Gastrocnemius medialis (tissue), 4 donors: ENCODE measurements around the gene TCEA2. TPM values are rescaled to one million over a fixed set of nuclear protein-coding genes. Genes with fewer than 3 reads are reported as not detected.

Source experiments
- ATAC-seq, 2 donors: fragments of 150-250 bp; one replicate each; pipeline ENCODE4 v1.9.1; 2016
- DNase-seq, 2 donors: peaks; one replicate each; pipeline ENCODE4 v3.0.0-alpha.2; 2019
- H3K27ac ChIP-seq, 4 donors: fragments of 200-600 bp; sonication (generic); 1 replicate in 1 of 4; 2 replicates in 3 of 4; pipeline ENCODE4 v1.5.1; 2016 to 2018; ENCODE audit warnings: mild to moderate bottlenecking in 2 of 4, moderate library complexity in 1 of 4
- H3K27me3 ChIP-seq, 3 donors: fragments of 200-600 bp; sonication (generic) in 2 of 3; 1 replicate in 1 of 3; 2 replicates in 2 of 3; pipeline versions ENCODE4 v1.5.1 to v1.6.0; 2016 to 2019; ENCODE audit warnings: mild to moderate bottlenecking in 1 of 3, moderate library complexity in 1 of 3
- H3K36me3 ChIP-seq, 2 donors: fragments of 200-600 bp; sonication (generic) in 1 of 2; one replicate each; pipeline ENCODE4 v1.5.1; 2017 to 2018
- H3K4me1 ChIP-seq, 2 donors: fragments of 200-600 bp; sonication (generic) in 1 of 2; one replicate each; pipeline ENCODE4 v1.5.1; 2016 to 2017; ENCODE audit warnings: mild to moderate bottlenecking in 2 of 2
- H3K4me3 ChIP-seq, 4 donors: fragments of 200-600 bp; sonication (generic) in 3 of 4; 1 replicate in 1 of 4; 2 replicates in 3 of 4; pipeline ENCODE4 v1.5.1; 2016 to 2019; ENCODE audit warnings: mild to moderate bottlenecking in 2 of 4
- H3K9me3 ChIP-seq, 3 donors: fragments of 200-600 bp; sonication (generic) in 2 of 3; 1 replicate in 1 of 3; 2 replicates in 2 of 3; pipeline ENCODE4 v1.5.1; 2016 to 2019
- POLR2A ChIP-seq, 2 donors: fragments of 450-650 bp; IDR thresholded peaks; one replicate each; pipeline ENCODE4 v1.6.1; 2017; ENCODE audit warnings: antibody characterized with exemption in 2 of 2, mild to moderate bottlenecking in 2 of 2, moderate library complexity in 2 of 2
- in situ Hi-C, 4 donors: fragments of 200-750 bp; cut with MboI; loops; one replicate each; pipeline versions ENCODE4 v1.15.0 to v1.8.0; 2017; ENCODE audit warnings: low sequenced_read_pairs in 4 of 4
- intact Hi-C: fragments of 100-400 bp; cut with DNase I; formaldehyde crosslinking; loops from one replicate; pipeline ENCODE4 v1.15.1; 2023; ENCODE audit warnings: low total_unique reads
- total RNA-seq, 4 donors: library from RNA; depleted of rRNA; stranded (reverse); fragments of >200 nt; gene quantifications; one replicate each; pipeline versions ENCODE4 v1.1.0 to v1.2.3, GENCODE V29; 2016
- TF ChIP-seq, protein P1 (sequence below), 5 experiments: fragments of 450-650 bp in 3 of 5; fragments of 200-600 bp in 2 of 5; sonication (generic) in 2 of 5; IDR thresholded peaks in 4 of 5; conservative IDR thresholded peaks in 1 of 5; 1 replicate in 4 of 5; 2 replicates in 1 of 5; pipeline ENCODE4 v1.5.1; 2016 to 2019; ENCODE audit warnings: antibody characterized with exemption in 5 of 5, mild to moderate bottlenecking in 3 of 5, moderate library complexity in 3 of 5

The TCEA2 gene
- total RNA-seq, 4 donors from 2014 or later, result 8.4 to 21.0 (median 8.8) TPM

DNA sequence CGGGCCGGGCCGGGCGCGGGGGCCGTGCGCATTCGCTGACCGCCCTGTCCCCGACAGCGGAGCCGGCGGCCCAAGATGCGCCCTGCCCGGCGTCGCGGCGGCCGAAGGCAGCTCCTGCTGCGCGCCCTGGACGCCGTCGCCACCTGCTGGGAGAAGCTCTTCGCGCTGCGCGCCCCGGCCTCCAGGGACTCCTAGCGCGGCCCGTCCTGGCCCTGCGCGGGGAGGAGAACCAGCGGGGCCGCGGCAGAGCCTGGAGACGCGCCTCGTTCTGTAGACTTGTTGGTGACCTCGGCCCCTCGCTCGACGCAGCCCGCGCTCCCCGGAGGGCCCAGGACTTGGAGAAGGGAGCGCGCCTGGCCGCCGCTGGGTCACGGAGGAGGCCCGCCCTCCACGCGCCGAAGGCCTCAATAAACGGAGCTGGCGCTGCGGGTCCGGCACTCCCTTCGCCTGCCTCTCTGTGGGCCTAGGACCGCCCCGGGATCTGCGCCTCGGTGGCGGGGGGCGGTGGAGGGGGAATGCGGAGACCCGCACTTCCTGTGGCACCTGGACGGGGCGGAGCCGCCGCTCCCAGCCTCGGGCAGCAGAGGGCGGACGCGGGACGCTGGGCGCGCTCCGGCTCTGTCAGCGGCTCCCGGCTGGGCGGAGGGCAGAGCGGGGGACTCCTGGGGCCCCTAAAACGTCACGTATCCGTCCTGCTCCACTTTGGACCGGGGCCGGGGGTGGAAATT, 24.3 kb upstream of the TCEA2 start:
- Histone ChIP-seq H3K9me3 (no peaks in the 10 kb centered on the region), H3K27me3 (peaks cover 42 to 57% (median 55%) of the 10 kb centered on the region in 3 donors), H3K36me3 (peaks cover 0 to 7% of the 10 kb centered on the region in 2 donors), H3K4me1 (peaks cover 3 to 21% of the 10 kb centered on the region in 2 donors), H3K4me3 (peak overlapping the region; percentile 50 to 55 (median 52)), H3K27ac (peak overlapping the region in 3 of 4 donors; percentile 56 to 65 (median 63))
- in situ Hi-C loops, result no loop called here
- TF ChIP-seq, protein P1, sequence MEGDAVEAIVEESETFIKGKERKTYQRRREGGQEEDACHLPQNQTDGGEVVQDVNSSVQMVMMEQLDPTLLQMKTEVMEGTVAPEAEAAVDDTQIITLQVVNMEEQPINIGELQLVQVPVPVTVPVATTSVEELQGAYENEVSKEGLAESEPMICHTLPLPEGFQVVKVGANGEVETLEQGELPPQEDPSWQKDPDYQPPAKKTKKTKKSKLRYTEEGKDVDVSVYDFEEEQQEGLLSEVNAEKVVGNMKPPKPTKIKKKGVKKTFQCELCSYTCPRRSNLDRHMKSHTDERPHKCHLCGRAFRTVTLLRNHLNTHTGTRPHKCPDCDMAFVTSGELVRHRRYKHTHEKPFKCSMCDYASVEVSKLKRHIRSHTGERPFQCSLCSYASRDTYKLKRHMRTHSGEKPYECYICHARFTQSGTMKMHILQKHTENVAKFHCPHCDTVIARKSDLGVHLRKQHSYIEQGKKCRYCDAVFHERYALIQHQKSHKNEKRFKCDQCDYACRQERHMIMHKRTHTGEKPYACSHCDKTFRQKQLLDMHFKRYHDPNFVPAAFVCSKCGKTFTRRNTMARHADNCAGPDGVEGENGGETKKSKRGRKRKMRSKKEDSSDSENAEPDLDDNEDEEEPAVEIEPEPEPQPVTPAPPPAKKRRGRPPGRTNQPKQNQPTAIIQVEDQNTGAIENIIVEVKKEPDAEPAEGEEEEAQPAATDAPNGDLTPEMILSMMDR (IDR thresholded peaks at IDR 0.05 in 4 of 5, conservative IDR thresholded peaks at IDR 0.05 in 1 of 5), result peak; percentile 26 to 82 (median 75)
- no peak for TF ChIP-seq POLR2A (IDR thresholded peaks at IDR 0.05)
- ATAC-seq (peak; percentile 58 to 72), DNase-seq (peak in 1 of 2 donors; percentile 41)
- intact Hi-C loops, result loop anchor here (1.0 kb wide), 1 partner anchor 82 kb away; no protein-coding TSS in a partner anchor

DNA sequence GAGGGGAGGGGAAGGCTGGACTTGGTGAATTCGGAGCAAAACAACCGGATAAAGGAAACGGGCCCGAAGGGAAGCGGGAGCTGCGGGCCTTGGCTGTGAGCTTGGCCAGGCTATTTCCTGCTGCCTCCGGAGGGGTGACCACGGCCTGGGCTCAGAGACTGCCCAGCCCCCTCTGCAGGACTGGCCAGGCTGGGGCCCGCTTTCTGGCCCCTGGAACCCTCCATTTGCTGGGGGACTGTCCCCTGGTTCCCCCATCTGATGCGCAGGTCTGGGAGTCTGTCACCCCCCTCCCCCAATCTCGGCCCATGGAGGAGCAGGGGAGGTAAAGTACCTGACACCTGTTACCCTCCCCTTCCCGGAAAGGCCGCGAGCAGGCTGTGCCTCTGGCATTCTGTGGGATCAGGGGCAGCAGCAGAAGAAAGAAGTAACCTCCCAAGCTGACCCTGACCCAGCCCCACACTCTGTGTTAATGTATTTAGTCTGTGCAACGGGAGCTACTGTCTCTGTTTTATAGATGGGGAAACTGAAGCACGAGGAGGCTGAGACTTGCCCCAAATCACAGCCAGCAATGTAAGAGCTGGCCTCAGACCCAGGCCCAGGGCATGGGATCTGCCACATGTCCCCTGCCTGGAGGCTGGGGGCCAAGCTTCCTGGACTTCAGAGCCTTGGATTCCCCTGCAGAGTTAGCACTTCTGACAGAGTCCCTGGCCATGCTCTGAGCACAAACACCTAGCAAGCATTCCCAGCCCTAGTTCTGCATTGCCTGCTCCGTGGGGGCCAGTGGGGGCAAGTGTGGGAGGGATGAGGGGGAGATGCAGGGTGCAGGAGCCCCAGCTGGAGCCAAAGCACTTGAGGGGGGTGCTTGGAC, 23.5 kb upstream of the TCEA2 start:
- no peak for TF ChIP-seq POLR2A (IDR thresholded peaks at IDR 0.05)
- TF ChIP-seq, protein P1 (IDR thresholded peaks at IDR 0.05 in 4 of 5, conservative IDR thresholded peaks at IDR 0.05 in 1 of 5), result no peak
- ATAC-seq (peak; percentile 42), DNase-seq (no peak)
- intact Hi-C loops (loop anchor here (1.0 kb wide), 1 partner anchor 81 kb away; no protein-coding TSS in a partner anchor), in situ Hi-C loops (no loop called here)
- Histone ChIP-seq H3K27ac (peak overlapping the region in 3 of 4 donors; percentile 3 to 64 (median 17)), H3K36me3 (peaks cover 0 to 7% of the 10 kb centered on the region in 2 donors), H3K9me3 (no peaks in the 10 kb centered on the region), H3K4me3 (peak overlapping the region; percentile 50 to 55 (median 52)), H3K4me1 (peaks cover 3 to 21% of the 10 kb centered on the region in 2 donors), H3K27me3 (peaks cover 42 to 59% (median 55%) of the 10 kb centered on the region in 3 donors)

DNA sequence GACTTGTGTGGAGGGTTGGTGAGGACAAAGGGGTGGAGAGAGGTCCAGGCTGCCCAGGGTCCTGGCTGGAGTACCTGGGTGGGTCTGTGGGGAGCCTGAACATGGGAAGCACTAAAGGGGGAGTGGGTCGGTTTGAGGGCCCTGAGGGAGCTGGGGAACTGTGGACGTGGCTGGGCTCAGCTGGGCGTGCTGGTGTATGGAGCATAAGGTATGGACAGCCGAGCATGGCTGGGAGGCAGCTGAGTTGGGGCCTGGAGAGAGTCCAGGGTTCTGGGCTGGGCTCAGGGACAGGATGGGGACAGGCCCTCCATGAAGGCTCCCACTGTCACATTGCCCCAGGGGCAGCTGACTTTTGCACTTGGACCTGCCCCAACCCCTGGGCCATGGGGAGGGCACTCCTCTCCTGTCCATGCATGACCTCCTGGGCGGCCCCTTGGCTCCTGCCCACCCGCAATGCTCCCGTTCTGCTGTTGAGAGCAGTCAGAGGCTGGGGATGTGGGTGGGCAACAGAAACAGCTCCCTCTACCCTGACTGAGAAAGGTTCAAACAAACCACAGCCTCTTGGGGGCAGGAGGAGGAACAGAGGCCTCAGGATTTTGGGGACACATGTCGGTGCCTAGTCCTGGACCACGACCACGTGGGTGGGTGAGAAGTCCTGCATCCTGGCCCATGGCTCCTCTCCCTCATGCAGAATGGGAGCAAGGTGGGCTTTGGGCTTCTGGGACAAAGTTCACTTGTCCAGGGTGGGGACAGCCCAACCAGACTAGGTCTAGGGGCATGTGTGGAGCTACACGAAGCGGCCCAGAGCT, 22.6 kb upstream of the TCEA2 start:
- intact Hi-C loops, result no loop called here
- Histone ChIP-seq H3K4me1 (peaks cover 3 to 21% of the 10 kb centered on the region in 2 donors), H3K27ac (peak overlapping the region in 3 of 4 donors; percentile 54 to 76 (median 71)), H3K4me3 (no peak overlapping the region), H3K36me3 (no peaks in the 10 kb centered on the region), H3K27me3 (peaks cover 50 to 68% (median 57%) of the 10 kb centered on the region in 3 donors), H3K9me3 (no peaks in the 10 kb centered on the region)
- ATAC-seq, result no peak
- in situ Hi-C loops, result no loop called here
- no peak for DNase-seq
- TF ChIP-seq, protein P1 (IDR thresholded peaks at IDR 0.05 in 4 of 5, conservative IDR thresholded peaks at IDR 0.05 in 1 of 5), result no peak
- no peak for TF ChIP-seq POLR2A (IDR thresholded peaks at IDR 0.05)
